Measurements from ENCODE around the gene SULT1C3. TPM values are rescaled to one million over a fixed set of nuclear protein-coding genes. Genes with fewer than 3 reads are reported as not detected.

SULT1C3 gene
- not detected for total RNA-seq

- ATAC-seq (ENCODE audit: insufficient number of reproducible peaks, low FRiP score, low read depth) (no peak), DNase-seq (ENCODE audit: low spot score) (no peak)
- no peaks in the 10 kb centered on the region for H3K36me3 ChIP-seq
- no peaks in the 10 kb centered on the region for H3K27me3 ChIP-seq (replicated peaks; ENCODE audit: insufficient read depth)
- no peak within 1 kb of the TSS for H3K4me3 ChIP-seq
- H3K4me1 ChIP-seq (ENCODE audit: control insufficient read depth in 1 of 2, low read depth in 2 of 2), result no peaks in the 10 kb centered on the region
- no peak within 1 kb of the TSS for H3K27ac ChIP-seq
- no peak for TF ChIP-seq CTCF (IDR thresholded peaks at IDR 0.05)
- peaks cover 7% of the 10 kb centered on the region for H3K9me3 ChIP-seq
These were observed at the start of gene SULT1C3 for GRCh38 chr2:108239786-108240185. TSS of gene SULT1C3 (plus strand) at chr2:108239968. CDS start at chr2:108247195, 7,227 bp downstream.

- Histone ChIP-seq H3K36me3 (no peaks in the 10 kb centered on the region), H3K27me3 (replicated peaks; ENCODE audit: insufficient read depth) (no peaks in the 10 kb centered on the region), H3K4me1 (ENCODE audit: control insufficient read depth in 1 of 2, low read depth in 2 of 2) (no peaks in the 10 kb centered on the region), H3K27ac (no peak overlapping the region), H3K4me3 (no peak overlapping the region), H3K9me3 (no peaks in the 10 kb centered on the region)
- DNase-seq (ENCODE audit: low spot score) (no peak), ATAC-seq (ENCODE audit: insufficient number of reproducible peaks, low FRiP score, low read depth) (no peak)
- no peak for TF ChIP-seq CTCF (IDR thresholded peaks at IDR 0.05)
These were observed 46.5 kb upstream of the SULT1C3 start for GRCh38 chr2:108193251-108193650.

GRCh38 chr2:108194409-108195132 lies 45.2 kb upstream of the SULT1C3 start:
- no peak for DNase-seq (ENCODE audit: low spot score)
- Histone ChIP-seq H3K27me3 (replicated peaks; ENCODE audit: insufficient read depth) (no peaks in the 10 kb centered on the region), H3K27ac (no peak overlapping the region), H3K9me3 (no peaks in the 10 kb centered on the region), H3K4me3 (no peak overlapping the region), H3K4me1 (ENCODE audit: control insufficient read depth in 1 of 2, low read depth in 2 of 2) (no peaks in the 10 kb centered on the region), H3K36me3 (no peaks in the 10 kb centered on the region)
- TF ChIP-seq CTCF (IDR thresholded peaks at IDR 0.05), result no peak
- no peak for ATAC-seq (ENCODE audit: insufficient number of reproducible peaks, low FRiP score, low read depth)

- DNase-seq (ENCODE audit: low spot score) (no peak), ATAC-seq (ENCODE audit: insufficient number of reproducible peaks, low FRiP score, low read depth) (no peak)
- Histone ChIP-seq H3K36me3 (no peaks in the 10 kb centered on the region), H3K4me3 (no peak overlapping the region), H3K4me1 (ENCODE audit: control insufficient read depth in 1 of 2, low read depth in 2 of 2) (no peaks in the 10 kb centered on the region), H3K9me3 (no peaks in the 10 kb centered on the region), H3K27me3 (replicated peaks; ENCODE audit: insufficient read depth) (no peaks in the 10 kb centered on the region), H3K27ac (no peak overlapping the region)
- TF ChIP-seq CTCF (IDR thresholded peaks at IDR 0.05), result no peak
These were observed 44.7 kb upstream of the SULT1C3 start for GRCh38 chr2:108195133-108195439.

- Histone ChIP-seq H3K36me3 (no peaks in the 10 kb centered on the region), H3K27me3 (replicated peaks; ENCODE audit: insufficient read depth) (no peaks in the 10 kb centered on the region), H3K4me1 (ENCODE audit: control insufficient read depth in 1 of 2, low read depth in 2 of 2) (no peaks in the 10 kb centered on the region), H3K4me3 (no peak overlapping the region), H3K9me3 (no peaks in the 10 kb centered on the region), H3K27ac (no peak overlapping the region)
- no peak for DNase-seq (ENCODE audit: low spot score)
- no peak for ATAC-seq (ENCODE audit: insufficient number of reproducible peaks, low FRiP score, low read depth)
- TF ChIP-seq CTCF (IDR thresholded peaks at IDR 0.05), result no peak
These were observed 40.0 kb upstream of the SULT1C3 start for GRCh38 chr2:108199726-108200125.

Measured in thoracic aorta (tissue), 2 donors.